Aorta (tissue), 5 donors: ENCODE measurements around the gene GRIK2. TPM values are rescaled to one million over a fixed set of nuclear protein-coding genes. Genes with fewer than 3 reads are reported as not detected.

Source experiments
- ATAC-seq: fragments of 200-7000 bp; cut with Tn5 transposase; one replicate; pipeline ENCODE4 v1.9.1; 2022; ENCODE audit warnings: moderate library complexity; ENCODE audit not compliant: low FRiP score
- DNase-seq, 2 donors: peaks; one replicate each; pipeline ENCODE4 v3.0.0-alpha.2; 2020
- H3K27ac ChIP-seq, 2 donors: one replicate each; pipeline ENCODE4 v1.5.1; 2013; ENCODE audit warnings: low read length in 2 of 2, mild to moderate bottlenecking in 2 of 2, moderate library complexity in 2 of 2, control low read depth in 1 of 2, inconsistent platforms in 1 of 2, low read depth in 1 of 2
- H3K27me3 ChIP-seq, 2 donors: one replicate each; pipeline ENCODE4 v1.6.1; 2013; ENCODE audit warnings: control low read depth in 1 of 2, low read length in 1 of 2, mild to moderate bottlenecking in 1 of 2, moderate library complexity in 1 of 2; ENCODE audit not compliant: insufficient read depth in 2 of 2, control insufficient read depth in 1 of 2
- H3K36me3 ChIP-seq, 2 donors: one replicate each; pipeline ENCODE4 v1.6.1; 2013; ENCODE audit warnings: control low read depth in 1 of 2, low read length in 1 of 2, mild to moderate bottlenecking in 1 of 2; ENCODE audit not compliant: insufficient read depth in 2 of 2, control insufficient read depth in 1 of 2
- H3K4me1 ChIP-seq, 2 donors: one replicate each; pipeline ENCODE4 v1.6.1; 2013; ENCODE audit warnings: low read length in 2 of 2, control low read depth in 1 of 2, mild to moderate bottlenecking in 1 of 2, moderate library complexity in 1 of 2; ENCODE audit not compliant: insufficient read depth in 2 of 2, control insufficient read depth in 1 of 2
- H3K4me3 ChIP-seq, 2 donors: one replicate each; pipeline ENCODE4 v1.5.1; 2013; ENCODE audit warnings: low read length in 2 of 2, control low read depth in 1 of 2, mild to moderate bottlenecking in 1 of 2
- H3K9me3 ChIP-seq: one replicate; pipeline ENCODE4 v1.6.1; 2013; ENCODE audit warnings: mild to moderate bottlenecking, low read length; ENCODE audit not compliant: control insufficient read depth
- WGBS, 2 donors: extraction: QIAGEN DNeasy Blood & Tissue Kit; methylation state at CpG; one replicate each; pipeline ENCODE4 v1.1.7; 2013; 5-methylcytosine and 5-hydroxymethylcytosine counted together
- intact Hi-C, 2 donors: fragments of 100-400 bp; cut with DNase I; formaldehyde crosslinking; loops; one replicate each; pipeline versions ENCODE4 v1.14.2 to v1.15.0; 2022
- polyA plus RNA-seq, 2 donors: library from polyadenylated mRNA; stranded (reverse); fragments of 200-250 nt; gene quantifications; one replicate each; pipeline ENCODE4 v1.2.3, GENCODE V29; 2013
- total RNA-seq, 2 donors: library from RNA; stranded (reverse); fragmentation: NEBNext Ultra II Directional; extraction: Animal tissue kit (Norgen Biotek cat#: 25700); gene quantifications; one replicate each; pipeline ENCODE4 v1.2.1, GENCODE V29; 2021
- donor health status: healthy with polysubstance abuse.
- donor health status: Bipolar disorder and iron deficiency.
- donor health status: DM: no; HTN: no; CAD: no.
- donor health status: DM: no; HTN: no; CAD: no.
- donor health status: DM: yes; HTN: yes; CAD: no.

Gene GRIK2
- total and polyA plus RNA-seq, 4 donors: 0.82 to 3.0 (median 2.3) TPM; not detected in 1

- ATAC-seq: no peak
- Histone ChIP-seq H3K27me3 (no peaks in the 10 kb centered on the region), H3K9me3 (no peaks in the 10 kb centered on the region), H3K36me3 (no peaks in the 10 kb centered on the region), H3K4me1 (no peaks in the 10 kb centered on the region), H3K4me3 (no peak overlapping the region), H3K27ac (no peak overlapping the region)
- intact Hi-C loops: no loop called here
- 63 to 67% methylated on average over 2 of the region's 2 CpGs for WGBS, 2 donors
- DNase-seq: no peak
Observed at GRCh38 chr6:101434601-101435000, 41.1 kb downstream of the GRIK2 start.

GRCh38 chr6:101435038-101435437 is 41.5 kb downstream of the GRIK2 start:
- no peak overlapping the region for H3K27ac ChIP-seq
- no peaks in the 10 kb centered on the region for H3K27me3 ChIP-seq
- H3K9me3 ChIP-seq: no peaks in the 10 kb centered on the region
- 78% methylated on average over 1 of the region's 1 CpG for WGBS, 2 donors
- no peak for DNase-seq
- intact Hi-C loops: no loop called here
- no peaks in the 10 kb centered on the region for H3K36me3 ChIP-seq
- no peak for ATAC-seq
- H3K4me1 ChIP-seq: no peaks in the 10 kb centered on the region
- no peak overlapping the region for H3K4me3 ChIP-seq

- H3K4me1 ChIP-seq: no peaks in the 10 kb centered on the region
- H3K9me3 ChIP-seq: no peaks in the 10 kb centered on the region
- intact Hi-C loops: no loop called here
- WGBS, 2 donors: 75 to 87% methylated on average over 1 of the region's 1 CpG
- ATAC-seq (no peak), DNase-seq (no peak)
- H3K4me3 ChIP-seq: no peak overlapping the region
- H3K27me3 ChIP-seq: no peaks in the 10 kb centered on the region
- H3K36me3 ChIP-seq: no peaks in the 10 kb centered on the region
- H3K27ac ChIP-seq: no peak overlapping the region
Observed at GRCh38 chr6:101439790-101440189, 46.3 kb downstream of the GRIK2 start.

- H3K4me3 ChIP-seq: no peak overlapping the region
- intact Hi-C loops: no loop called here
- no peaks in the 10 kb centered on the region for H3K4me1 ChIP-seq
- ATAC-seq (no peak), DNase-seq (no peak)
- no peaks in the 10 kb centered on the region for H3K9me3 ChIP-seq
- H3K36me3 ChIP-seq: no peaks in the 10 kb centered on the region
- no peaks in the 10 kb centered on the region for H3K27me3 ChIP-seq
- H3K27ac ChIP-seq: no peak overlapping the region
Observed at GRCh38 chr6:101443315-101443714, 49.8 kb downstream of the GRIK2 start.

GRCh38 chr6:101444717-101445116 is 51.2 kb downstream of the GRIK2 start:
- ATAC-seq (no peak), DNase-seq (no peak)
- intact Hi-C loops: no loop called here
- no peaks in the 10 kb centered on the region for H3K9me3 ChIP-seq
- no peaks in the 10 kb centered on the region for H3K4me1 ChIP-seq
- H3K36me3 ChIP-seq: no peaks in the 10 kb centered on the region
- no peak overlapping the region for H3K27ac ChIP-seq
- WGBS, 2 donors: 89 to 96% methylated on average over 1 of the region's 1 CpG
- no peaks in the 10 kb centered on the region for H3K27me3 ChIP-seq
- H3K4me3 ChIP-seq: no peak overlapping the region

GRCh38 chr6:101445527-101445926 is 52.0 kb downstream of the GRIK2 start:
- no peaks in the 10 kb centered on the region for H3K4me1 ChIP-seq
- ATAC-seq: no peak
- intact Hi-C loops: no loop called here
- H3K27me3 ChIP-seq: no peaks in the 10 kb centered on the region
- H3K27ac ChIP-seq: no peak overlapping the region
- 18 to 19% methylated on average over 2 of the region's 2 CpGs for WGBS, 2 donors
- H3K36me3 ChIP-seq: no peaks in the 10 kb centered on the region
- no peak for DNase-seq
- no peaks in the 10 kb centered on the region for H3K9me3 ChIP-seq
- H3K4me3 ChIP-seq: no peak overlapping the region

- Histone ChIP-seq H3K27me3 (no peaks in the 10 kb centered on the region), H3K36me3 (no peaks in the 10 kb centered on the region), H3K27ac (no peak overlapping the region), H3K4me1 (no peaks in the 10 kb centered on the region), H3K9me3 (no peaks in the 10 kb centered on the region), H3K4me3 (no peak overlapping the region)
- WGBS, 2 donors: 67 to 78% methylated on average over 5 of the region's 5 CpGs
- ATAC-seq (no peak), DNase-seq (no peak)
- intact Hi-C loops: no loop called here
Observed at GRCh38 chr6:101450901-101451300, 57.4 kb downstream of the GRIK2 start.

GRCh38 chr6:101451981-101452380 is 58.5 kb downstream of the GRIK2 start:
- ATAC-seq (no peak), DNase-seq (no peak)
- H3K36me3 ChIP-seq: no peaks in the 10 kb centered on the region
- H3K4me3 ChIP-seq: no peak overlapping the region
- H3K27ac ChIP-seq: no peak overlapping the region
- WGBS, 2 donors: 88 to 93% methylated on average over 1 of the region's 1 CpG
- no peaks in the 10 kb centered on the region for H3K9me3 ChIP-seq
- intact Hi-C loops: no loop called here
- no peaks in the 10 kb centered on the region for H3K4me1 ChIP-seq
- no peaks in the 10 kb centered on the region for H3K27me3 ChIP-seq

GRCh38 chr6:101453221-101453620 is 59.7 kb downstream of the GRIK2 start:
- DNase-seq (no peak), ATAC-seq (no peak)
- Histone ChIP-seq H3K9me3 (no peaks in the 10 kb centered on the region), H3K4me3 (no peak overlapping the region), H3K27ac (no peak overlapping the region), H3K4me1 (no peaks in the 10 kb centered on the region), H3K27me3 (no peaks in the 10 kb centered on the region), H3K36me3 (no peaks in the 10 kb centered on the region)
- intact Hi-C loops: no loop called here
- WGBS, 2 donors: 22 to 27% methylated on average over 4 of the region's 4 CpGs
